Dermis microvascular lymphatic vessel endothelial cell (primary cell): ENCODE results near the gene ANO6. TPM values are rescaled to one million over a fixed set of nuclear protein-coding genes. Genes with fewer than 3 reads are reported as not detected.
"Not testable (repeated sequence)": the region's sequence is repeated elsewhere in the genome, so short reads cannot be mapped to it uniquely, and the experiment has no call there.

ENCODE experiments used
- DNase-seq, 2 donors: peaks; one replicate each; pipeline versions ENCODE4 v3.0.0 to v3.0.0-alpha.2; 2010; ENCODE audit warnings: low read depth in 2 of 2
- total RNA-seq: library from RNA; depleted of rRNA; stranded (reverse); fragments of >200 nt; gene quantifications from 2 replicates; pipeline ENCODE4 v1.2.1, GENCODE V29; 2014

Gene ANO6
- total RNA-seq, 1 donor from 2014 or later: 73.7 TPM

DNA sequence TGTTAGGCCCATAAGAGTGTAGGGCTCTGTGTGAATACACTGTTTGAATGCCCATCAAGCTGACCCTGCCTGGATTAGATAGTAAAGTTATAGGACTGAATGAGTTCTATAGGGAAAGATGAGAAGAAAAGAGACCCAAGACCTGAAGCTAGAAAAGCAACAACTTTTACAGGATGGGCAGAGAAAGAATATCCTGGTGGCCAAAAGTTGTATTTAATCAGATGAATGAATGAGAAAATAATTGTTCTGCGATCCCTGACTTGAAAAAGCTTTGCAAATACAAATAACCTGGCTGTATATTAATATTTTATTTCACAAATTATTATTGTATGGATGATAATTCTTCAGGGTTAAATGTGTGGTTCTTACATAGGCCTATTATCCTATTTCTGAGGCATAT is 2.8 kb upstream of the ANO6 start:
- no peak for DNase-seq

DNA sequence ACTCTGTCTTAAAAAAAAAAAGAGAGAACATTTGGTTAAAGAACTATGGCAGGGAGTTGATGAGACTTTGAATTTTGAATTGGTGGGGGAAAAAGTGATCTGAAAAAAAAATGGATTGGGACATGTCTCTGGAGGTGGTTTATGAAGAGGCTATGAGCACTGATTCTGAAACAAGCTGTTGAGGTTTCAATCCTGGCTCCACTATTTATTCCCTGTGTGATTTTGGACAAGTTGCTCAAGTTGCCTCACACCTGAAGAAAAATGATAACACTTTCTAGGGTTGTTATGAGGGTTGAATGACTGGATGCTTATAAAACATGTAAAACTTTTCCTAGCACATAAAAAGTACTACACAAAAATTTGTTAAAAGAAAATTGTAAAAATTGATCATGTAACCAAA is 1.8 kb upstream of the ANO6 start:
- no peak for DNase-seq

DNA sequence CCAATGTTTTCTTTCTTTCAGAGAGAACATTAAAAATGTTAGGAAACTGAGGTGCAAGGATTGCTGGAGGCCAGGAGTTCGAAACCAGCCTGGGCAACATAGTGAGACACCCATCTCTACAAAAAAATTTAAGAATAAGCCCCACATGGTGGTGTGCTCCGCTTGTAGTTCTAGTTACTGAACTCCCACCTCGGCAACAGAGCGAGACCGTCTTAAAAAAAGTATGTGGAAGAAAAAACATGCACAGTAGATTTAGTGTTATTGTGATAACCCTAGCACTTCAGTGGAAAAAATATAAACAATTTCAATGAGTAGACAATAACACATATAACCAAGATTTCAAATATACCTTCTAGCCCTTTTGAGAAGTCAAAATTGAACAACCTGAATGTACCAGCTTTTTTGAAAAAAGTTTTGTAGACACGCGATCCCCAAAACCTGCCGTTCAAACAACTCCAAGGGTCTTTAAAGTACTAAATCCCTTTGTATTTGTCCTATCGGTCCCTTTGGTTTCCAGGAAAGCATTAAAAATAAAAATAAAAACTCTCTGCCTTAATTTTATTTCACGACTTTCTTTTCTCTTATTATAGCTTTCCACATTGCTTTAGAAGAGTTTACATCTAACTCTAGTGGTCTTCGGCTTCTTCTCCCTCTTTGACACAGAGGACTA is 1.0 kb upstream of the ANO6 start:
- DNase-seq: peak in 1 of 2 donors; percentile 54

DNA sequence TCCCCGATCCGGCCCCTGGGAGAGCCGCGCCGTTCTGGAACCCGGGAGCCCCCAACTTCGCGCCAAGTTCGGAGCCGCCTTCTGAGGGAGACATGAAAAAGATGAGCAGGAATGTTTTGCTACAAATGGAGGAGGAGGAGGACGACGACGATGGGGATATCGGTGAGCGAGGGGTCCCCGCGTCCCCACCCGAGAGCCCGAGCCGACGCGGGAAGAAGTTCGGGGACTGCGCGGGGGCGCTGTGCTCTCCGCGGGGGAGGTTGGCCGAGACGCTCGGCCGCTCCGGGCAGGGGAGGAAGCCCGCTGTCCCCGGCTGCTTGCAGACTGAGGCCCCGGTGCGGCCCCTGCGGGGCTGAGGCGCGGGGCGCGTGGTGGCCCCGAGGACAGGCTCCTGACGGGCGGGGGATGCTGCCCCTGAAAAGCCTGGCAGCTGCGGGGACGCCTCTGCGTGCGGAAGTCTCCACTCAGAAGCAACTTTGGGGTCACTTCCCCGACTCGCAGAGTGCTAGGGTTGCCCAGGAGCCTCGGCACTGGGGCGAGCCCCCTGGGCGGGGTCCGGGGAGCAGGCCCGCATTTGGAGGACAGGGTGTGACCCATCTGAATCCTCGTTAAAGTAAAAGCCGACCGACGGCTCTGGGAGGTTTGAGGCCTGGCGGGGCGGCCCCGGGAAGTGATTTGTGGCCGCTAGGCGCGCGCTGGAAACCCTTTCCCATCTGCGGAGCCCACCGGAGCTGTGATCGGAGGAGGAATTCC is 511 bp downstream of the ANO6 start:
- DNase-seq: peak in 1 of 2 donors; percentile 72

GRCh38 chr12:45216983-45217485 is 1.1 kb downstream of the ANO6 start:
- DNase-seq: peak in 1 of 2 donors; percentile 20

GRCh38 chr12:45217846-45218245 is 2.0 kb downstream of the ANO6 start:
- DNase-seq: no peak

DNA sequence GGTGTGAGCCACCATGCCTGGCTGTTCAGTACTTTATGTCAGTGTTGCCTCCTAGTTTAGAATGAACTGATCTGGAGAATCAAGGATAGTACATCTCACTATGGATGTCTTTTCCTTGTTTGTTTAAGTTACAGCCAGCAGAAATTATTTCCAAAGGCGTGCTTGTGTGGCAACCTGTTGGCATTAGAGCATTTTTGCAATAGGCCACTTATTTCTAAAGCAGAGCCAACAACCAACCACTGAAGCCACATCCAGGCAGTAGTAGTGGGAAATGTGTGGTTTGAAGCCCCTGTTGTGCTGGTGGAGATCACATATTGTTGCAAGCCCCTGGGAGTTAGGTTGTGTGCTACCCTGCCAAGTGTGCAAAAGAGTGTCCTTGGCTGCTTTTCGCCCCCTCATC is 3.7 kb downstream of the ANO6 start:
- DNase-seq: no peak

DNA sequence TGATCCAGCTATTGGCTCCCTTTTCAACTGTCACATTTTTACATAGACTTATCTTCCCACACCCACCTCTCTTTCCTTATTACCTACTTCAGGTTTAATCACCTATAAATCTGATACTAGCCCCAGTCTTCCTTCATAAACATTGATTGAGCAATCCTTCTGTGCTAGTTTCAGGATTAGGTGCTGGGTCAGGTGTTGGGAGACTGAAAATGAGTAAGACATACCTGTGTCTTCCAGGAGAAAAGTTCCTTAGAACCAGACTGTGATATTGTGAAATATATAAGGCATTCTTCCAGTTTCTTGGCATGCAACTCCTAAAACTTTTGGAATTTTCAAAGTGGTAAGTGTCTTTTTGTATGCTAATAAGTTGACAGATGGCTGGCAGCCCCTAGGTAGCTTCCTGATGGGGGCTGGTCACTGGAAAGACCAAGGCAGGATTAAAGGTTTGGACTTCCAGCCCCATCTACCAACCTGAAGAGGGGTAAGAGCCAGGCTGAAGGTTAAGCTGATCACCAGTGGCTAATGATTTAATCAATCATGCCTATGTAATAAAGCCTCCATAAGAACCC is 4.6 kb downstream of the ANO6 start:
- DNase-seq: no peak

GRCh38 chr12:45220969-45221368 is 5.1 kb downstream of the ANO6 start:
- no peak for DNase-seq

GRCh38 chr12:45223868-45224267 is 8.0 kb downstream of the ANO6 start:
- DNase-seq: no peak

- DNase-seq: no peak
These were observed 8.4 kb downstream of the ANO6 start for GRCh38 chr12:45224311-45224710.

DNA sequence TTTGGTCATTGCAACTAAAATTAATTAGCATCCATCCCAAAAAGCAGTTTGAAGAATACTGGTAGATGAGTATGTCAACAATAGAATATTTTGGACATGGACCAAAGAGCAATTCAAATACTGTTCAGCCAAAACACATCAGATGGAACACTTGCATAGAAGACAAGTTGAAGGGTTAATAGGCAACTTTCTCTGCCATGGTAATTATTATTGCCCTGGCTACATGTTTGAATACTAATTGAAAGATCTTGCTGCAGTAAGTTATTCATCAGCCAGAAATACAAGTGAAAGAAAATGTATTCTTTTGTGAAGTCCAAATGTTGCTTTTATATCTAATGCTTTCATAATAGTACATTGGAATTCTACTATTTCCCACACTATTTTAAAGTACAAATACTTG is 10.1 kb downstream of the ANO6 start:
- no peak for DNase-seq

GRCh38 chr12:45227316-45228067 is 11.6 kb downstream of the ANO6 start:
- no peak for DNase-seq

DNA sequence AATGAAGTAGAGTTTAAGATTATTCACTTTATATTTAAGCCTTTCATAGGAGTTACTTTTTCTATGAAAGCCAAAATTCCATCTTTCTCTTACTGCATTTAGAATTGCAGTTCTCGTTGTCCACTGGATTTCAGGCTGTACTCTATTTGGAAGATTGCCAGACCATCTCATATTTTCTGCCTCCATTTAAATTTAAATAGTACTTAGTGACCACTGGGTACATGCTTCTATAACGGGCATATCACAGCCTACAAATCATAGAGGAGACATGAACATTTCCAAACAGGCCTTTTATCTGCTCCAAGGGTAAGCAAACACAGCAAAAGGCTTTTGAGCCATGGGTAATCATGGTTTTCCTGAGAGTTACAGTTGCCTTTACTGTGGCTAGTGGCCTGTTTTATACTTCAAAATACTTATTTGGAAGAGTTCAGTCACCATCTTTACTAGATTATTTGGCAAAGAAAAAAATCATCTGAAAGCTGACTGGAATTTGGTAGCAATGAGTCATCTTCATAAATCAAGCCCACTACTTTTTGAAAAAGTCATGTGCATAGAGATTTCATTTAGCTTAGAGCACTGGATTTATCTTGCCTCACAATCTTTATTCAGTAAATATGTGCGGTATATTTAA is 15.7 kb downstream of the ANO6 start:
- DNase-seq: peak; percentile 48 to 81

- DNase-seq: peak in 1 of 2 donors; percentile 29
These were observed 16.4 kb downstream of the ANO6 start for GRCh38 chr12:45232146-45232755.

- peak; percentile 66 to 99 for DNase-seq
These were observed 17.0 kb downstream of the ANO6 start for GRCh38 chr12:45232756-45233372.

DNA sequence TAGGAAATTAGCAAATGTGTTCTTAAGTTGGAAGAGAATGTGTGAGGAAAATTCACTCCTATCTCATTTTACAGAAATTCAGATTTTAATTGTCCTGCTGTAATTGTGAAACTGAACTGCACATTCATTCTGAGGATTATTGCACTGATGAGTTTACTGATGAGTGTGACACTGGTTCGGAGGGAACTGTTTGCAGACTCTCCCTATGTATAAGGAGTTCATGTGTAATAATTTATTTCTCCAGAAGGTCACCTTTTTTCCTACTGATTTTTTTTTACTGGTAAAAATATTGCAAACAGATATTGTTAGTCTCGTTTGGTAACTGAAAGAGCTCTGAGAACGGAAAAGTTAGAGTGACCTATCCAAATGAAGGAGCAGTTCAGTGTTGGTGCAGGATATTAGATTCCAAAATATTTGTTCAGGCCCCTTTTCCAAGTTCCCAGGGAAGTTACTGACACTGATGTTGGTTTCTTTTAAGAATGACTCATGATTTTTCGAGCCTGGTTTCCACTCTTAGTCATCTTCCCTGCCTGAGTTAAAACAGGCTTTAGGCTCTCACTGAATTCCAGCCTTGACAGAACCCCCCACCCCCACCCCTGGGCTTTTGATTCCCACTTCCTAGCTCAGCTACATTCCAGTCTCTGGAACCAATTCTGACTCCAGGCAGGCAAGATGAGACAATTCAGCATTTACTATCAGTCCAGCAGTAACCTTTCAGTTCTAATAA is 18.4 kb downstream of the ANO6 start:
- peak; percentile 82 to 99 for DNase-seq

DNA sequence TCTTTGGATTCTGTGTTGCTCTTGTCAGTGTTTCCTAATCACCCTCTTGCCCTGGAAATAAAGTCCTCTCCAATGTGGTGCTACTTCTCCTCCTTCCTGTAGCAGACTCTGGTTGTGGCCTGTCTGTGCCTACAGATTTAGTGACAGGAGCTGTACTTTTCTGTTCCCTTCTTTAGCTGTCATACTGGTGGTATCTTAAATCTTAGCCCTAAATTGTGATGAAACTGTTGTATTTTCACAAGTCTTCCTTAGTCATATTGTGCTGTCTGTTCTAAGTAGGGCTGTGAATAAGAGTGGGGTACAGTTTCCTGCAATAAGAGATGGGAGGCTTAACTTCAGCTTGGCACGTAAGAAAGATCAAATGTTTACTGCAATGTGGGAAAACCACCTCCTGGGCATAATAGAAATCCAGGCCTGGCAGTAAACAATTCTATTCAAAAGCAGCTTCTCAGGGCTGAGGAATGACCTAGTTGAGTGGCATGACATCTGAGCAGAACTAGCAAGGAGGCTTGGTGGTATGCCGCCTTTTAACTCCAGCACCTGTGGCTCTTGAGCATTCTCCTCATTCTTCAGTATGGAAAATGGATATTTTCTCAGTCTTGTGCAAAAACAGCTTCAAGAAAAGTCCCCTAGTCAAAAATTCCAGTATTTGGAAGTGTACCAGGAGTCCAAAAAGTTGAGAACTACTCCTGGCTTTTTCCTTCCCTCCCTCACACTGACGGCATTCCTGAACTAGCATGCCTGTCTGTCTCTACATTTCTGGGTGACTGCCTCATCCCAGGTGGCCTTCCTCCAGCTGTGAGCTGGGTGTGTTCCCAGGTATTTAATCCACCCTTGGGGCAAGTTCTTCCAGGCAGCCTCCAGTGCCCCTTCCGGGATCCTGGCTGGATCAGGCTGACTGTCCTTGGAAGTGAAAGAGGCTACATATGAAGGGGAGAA is 19.5 kb downstream of the ANO6 start:
- peak in 1 of 2 donors; percentile 88 for DNase-seq

GRCh38 chr12:45236383-45236782 is 20.5 kb downstream of the ANO6 start:
- not testable (repeated sequence) for DNase-seq
